ENCODE measurements around the gene TSPAN15.

The TSPAN15 gene

GRCh38 chr10:69451209-69451783 lies at the start of gene TSPAN15:
TSS of gene TSPAN15 (plus strand) at chr10:69451465. CDS start at chr10:69451595, 130 bp downstream.
- DNase-seq (ENCODE audit: low spot score): peak; percentile 95

GRCh38 chr10:69402386-69402785 lies 48.9 kb upstream of the TSPAN15 start:
- no peak for DNase-seq (ENCODE audit: low spot score)

- no peak for DNase-seq (ENCODE audit: low spot score)
These were observed 48.2 kb upstream of the TSPAN15 start for GRCh38 chr10:69403066-69403465.

- DNase-seq (ENCODE audit: low spot score): no peak
These were observed 47.7 kb upstream of the TSPAN15 start for GRCh38 chr10:69403519-69403918.

GRCh38 chr10:69404786-69405185 lies 46.5 kb upstream of the TSPAN15 start:
- DNase-seq (ENCODE audit: low spot score): no peak

- no peak for DNase-seq (ENCODE audit: low spot score)
These were observed 46.0 kb upstream of the TSPAN15 start for GRCh38 chr10:69405221-69405620.

GRCh38 chr10:69406302-69406811 lies 44.9 kb upstream of the TSPAN15 start:
- no peak for DNase-seq (ENCODE audit: low spot score)

- DNase-seq (ENCODE audit: low spot score): no peak
These were observed 44.3 kb upstream of the TSPAN15 start for GRCh38 chr10:69406816-69407580.

- DNase-seq (ENCODE audit: low spot score): no peak
These were observed 43.5 kb upstream of the TSPAN15 start for GRCh38 chr10:69407621-69408301.

GRCh38 chr10:69408318-69409175 lies 42.7 kb upstream of the TSPAN15 start:
- peak; percentile 93 for DNase-seq (ENCODE audit: low spot score)

GRCh38 chr10:69409176-69409495 lies 42.1 kb upstream of the TSPAN15 start:
- DNase-seq (ENCODE audit: low spot score): no peak

GRCh38 chr10:69409968-69410367 lies 41.3 kb upstream of the TSPAN15 start:
- DNase-seq (ENCODE audit: low spot score): peak; percentile 48

- no peak for DNase-seq (ENCODE audit: low spot score)
These were observed 40.8 kb upstream of the TSPAN15 start for GRCh38 chr10:69410487-69410886.

GRCh38 chr10:69411476-69411875 lies 39.8 kb upstream of the TSPAN15 start:
- DNase-seq (ENCODE audit: low spot score): no peak

GRCh38 chr10:69412232-69412790 lies 39.0 kb upstream of the TSPAN15 start:
- no peak for DNase-seq (ENCODE audit: low spot score)

- peak; percentile 80 for DNase-seq (ENCODE audit: low spot score)
These were observed 37.9 kb upstream of the TSPAN15 start for GRCh38 chr10:69413221-69413865.

- DNase-seq (ENCODE audit: low spot score): no peak
These were observed 36.9 kb upstream of the TSPAN15 start for GRCh38 chr10:69414036-69415018.

GRCh38 chr10:69415049-69415448 lies 36.2 kb upstream of the TSPAN15 start:
- DNase-seq (ENCODE audit: low spot score): no peak

GRCh38 chr10:69415951-69416350 lies 35.3 kb upstream of the TSPAN15 start:
- DNase-seq (ENCODE audit: low spot score): no peak

GRCh38 chr10:69416695-69417094 lies 34.6 kb upstream of the TSPAN15 start, which contains the start of gene TACR2:
TSS of gene TACR2 (minus strand) at chr10:69416918. CDS start at chr10:69416323, 595 bp downstream.
- no peak for DNase-seq (ENCODE audit: low spot score)
